Measurements from ENCODE around the gene RC3H2.
"Not testable (repeated sequence)": the region's sequence is repeated elsewhere in the genome, so short reads cannot be mapped to it uniquely, and the experiment has no call there.

Gene RC3H2

DNA sequence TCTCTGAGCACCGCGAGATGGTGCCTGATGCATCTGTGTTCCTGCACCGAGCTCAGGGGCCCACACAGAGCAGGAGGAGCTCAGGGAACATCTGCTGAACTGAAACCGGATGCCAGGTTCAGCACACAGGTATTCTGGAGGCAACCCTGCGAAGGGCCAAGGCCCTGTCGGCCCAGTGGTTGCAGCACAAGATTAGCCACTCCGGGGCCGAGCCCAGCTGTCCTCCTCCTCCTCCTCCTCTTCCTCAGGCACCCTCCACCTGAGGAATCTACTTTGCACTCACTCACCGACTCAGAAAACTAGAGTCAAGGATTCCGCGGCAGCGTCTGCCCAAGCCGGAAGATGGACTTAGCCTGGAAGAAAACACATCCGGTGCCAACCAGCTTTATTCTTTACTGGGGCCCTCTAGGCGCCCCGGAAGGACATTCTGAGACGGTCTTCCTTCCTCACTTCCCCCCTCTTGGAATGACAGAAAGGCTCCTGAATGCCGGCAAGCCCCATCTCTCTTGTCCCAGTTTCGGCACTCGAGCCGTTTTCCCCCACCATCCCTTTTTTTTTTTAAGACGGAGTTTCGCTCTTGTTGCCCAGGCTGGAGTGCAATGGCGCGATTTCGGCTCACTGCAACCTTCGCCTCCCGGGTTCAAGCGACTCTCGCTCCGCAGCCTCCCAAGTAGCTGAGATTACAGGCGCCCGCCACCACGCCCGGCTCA lies 8.0 kb upstream of the RC3H2 start, which contains the start of gene ZBTB6:
Gene ZBTB6, minus strand, starts transcription at position 360 of the 710 bp plus-strand sequence. CDS start 1,251 bp downstream, outside the sequence.
- peak; percentile 89 for DNase-seq

DNA sequence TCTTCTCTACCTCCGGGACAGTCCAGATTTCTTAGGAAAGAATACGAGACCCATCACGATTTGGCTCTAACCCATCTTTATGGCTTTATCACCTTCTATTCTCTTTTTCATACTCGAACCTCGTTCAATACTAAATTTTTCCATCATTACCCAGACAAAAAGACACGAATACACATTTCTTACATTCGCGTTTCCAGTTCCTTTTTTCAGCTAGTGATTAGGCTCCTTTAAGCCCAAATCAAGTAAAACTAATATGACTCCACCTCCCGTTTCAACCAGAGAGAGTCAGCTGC lies 7.5 kb upstream of the RC3H2 start:
- DNase-seq = no peak

DNA sequence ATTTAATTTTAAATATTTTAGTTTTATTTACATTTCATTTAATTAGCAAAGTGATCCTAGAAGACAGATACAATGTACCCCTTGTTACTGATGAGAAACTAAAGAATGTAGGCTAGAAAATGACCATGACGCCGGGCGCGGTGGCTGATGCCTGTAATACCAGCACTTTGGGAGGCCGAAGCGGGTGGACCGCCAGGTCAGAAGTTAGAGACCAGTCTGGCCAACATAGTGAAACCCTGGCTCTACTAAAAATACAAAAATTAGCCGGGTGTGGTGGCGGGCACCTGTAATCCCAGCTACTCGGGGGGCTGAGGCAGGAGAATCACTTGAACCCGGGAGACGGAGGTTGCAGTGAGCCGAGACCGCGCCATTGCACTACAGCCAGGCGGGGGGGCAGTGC lies 963 bp upstream of the RC3H2 start:
- DNase-seq = not testable (repeated sequence)

DNA sequence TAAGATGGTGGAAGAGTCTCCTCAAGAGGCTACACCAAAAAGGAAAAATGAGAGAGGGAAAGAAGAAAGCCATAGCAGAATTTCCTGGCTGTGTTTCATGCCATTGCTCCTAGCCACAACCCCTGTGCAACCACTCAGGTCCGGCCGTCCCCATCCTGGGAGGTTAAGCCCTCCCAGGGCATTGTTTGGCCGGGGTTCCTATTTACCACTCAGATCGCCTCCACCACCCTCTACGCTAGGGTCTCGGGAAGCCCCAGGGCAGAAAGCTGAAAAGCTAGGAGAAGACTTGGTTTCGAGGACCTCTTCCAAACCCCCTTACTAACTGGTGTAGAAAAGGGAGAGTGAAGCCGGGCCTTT lies 715 bp downstream of the RC3H2 start:
- peak; percentile 56 for DNase-seq

DNA sequence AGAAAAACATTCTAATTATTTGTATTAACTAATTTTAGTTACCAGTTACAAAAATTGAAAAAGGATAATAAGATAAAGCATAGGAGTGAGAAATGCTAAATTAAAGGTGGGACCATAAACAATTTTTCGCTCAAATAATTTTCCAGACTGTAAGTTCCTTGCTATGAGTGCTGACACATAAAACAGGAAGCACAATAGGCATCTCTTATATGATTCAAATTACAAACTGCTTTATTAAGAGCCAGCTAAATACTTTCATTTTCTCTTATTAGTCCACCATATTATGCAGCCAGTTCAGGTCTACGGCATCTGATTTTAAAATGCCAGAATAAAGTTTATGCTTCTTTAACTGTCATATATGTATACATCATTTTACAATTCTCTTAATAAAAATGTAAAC lies 4.4 kb downstream of the RC3H2 start:
- DNase-seq = peak; percentile 29

DNA sequence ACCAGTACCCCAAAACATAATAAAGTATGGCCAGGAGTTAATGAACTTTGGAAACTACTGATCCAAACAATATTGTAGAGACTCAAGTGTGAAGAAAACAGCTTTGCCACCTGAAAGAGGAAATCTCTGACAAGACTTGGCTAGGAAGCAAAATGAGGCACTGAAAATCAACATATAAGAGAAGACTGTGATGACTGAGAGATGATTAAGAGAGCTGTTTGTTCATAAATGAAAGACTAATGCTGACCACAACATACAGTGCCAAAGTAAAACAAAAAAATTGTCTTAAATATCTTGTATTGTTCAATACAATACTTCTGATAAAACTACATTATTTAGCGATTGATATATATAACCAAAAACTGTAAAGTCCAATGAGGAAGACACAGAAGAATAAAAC lies 7.2 kb downstream of the RC3H2 start:
- DNase-seq = peak; percentile 9

DNA sequence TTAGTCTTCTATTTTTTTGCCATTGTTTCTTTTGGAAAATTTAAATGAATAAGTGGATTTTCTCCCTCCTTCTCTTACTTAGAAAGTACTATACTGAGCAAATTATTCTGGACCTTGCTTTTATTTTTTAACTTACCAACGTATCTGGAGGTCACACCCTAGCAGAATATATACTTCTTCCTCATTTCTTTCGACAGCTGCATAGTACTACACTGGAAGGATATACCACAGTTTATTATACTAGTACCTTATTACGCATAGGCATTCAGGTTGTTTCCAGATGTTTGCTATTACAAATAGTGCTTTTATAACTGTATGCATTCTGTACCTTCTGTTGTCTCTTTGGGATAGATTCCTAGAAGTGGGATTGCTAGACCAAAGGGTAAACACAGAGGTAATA lies 16.7 kb downstream of the RC3H2 start:
- no peak for DNase-seq

DNA sequence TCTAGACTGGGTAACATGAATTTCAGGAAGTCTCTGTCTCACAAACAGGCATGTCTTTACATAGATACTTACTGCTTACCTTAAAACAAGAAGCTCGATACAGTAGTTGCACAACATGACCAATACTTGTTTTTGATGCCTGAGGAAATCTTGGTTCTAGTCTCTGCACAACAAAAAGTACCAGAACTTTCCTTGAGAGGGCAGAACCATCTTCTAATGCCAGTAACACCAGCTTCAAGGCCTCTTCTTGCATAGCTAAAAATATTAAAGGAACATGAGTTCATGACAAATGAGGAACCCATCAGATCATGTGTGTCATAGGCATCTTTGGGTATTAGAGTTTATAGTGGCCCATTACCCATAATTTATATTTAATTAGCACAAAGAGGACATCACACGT lies 22.0 kb downstream of the RC3H2 start:
- DNase-seq = no peak

DNA sequence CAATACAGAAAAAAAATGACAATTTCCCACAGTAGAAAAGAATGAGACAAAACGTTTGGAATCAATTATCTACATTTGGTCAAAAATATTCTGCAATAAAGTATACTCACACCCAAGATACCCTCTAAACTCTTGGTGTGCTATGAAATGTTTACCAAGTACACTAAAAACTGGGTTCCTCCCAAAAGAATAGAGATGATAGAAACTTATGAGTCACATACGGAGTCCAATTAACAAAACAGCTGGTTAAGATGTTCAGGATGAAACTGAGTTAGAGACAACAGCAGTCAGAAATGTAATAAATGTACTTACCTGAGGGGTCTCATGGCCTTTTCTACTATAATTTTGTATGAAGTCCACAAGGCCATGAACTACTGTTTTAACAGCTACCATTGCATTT lies 25.7 kb downstream of the RC3H2 start:
- no peak for DNase-seq

DNA sequence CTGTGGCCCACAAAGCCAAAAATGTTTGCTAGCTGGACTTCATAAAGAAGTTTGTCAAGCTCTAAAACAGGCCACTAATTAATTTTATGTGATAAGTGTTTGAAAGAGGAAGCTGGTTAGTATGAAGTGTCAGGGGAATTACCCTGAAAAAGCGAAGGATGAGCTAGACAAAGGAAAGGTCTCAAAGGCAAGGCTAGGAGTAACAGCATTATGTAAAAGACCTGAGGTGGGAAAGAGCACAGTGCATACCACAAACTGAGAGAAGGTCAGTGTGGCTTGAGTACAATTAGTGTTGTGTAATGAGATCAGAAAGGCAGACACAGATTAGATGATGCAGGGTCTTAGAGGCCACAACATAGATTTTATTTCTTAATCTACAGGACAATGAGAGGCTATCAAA lies 29.6 kb downstream of the RC3H2 start:
- DNase-seq = no peak

DNA sequence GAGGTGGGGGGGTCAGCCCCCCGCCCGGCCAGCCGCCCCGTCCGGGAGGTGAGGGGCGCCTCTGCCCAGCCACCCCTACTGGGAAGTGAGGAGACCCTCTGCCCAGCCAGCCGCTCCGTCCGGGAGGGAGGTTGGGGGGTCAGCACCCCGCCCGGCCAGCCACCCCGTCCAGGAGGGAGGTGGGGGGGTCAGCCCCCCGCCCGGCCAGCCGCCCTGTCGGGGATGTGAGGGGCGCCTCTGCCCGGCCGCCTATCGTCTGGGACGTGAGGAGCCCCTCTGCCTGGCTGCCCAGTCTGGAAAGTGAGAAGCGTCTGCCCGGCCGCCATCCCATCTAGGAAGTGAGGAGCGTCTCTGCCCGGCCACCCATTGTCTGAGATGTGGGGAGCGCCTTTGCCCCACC lies 37.9 kb downstream of the RC3H2 start:
- DNase-seq = not testable (repeated sequence)

DNA sequence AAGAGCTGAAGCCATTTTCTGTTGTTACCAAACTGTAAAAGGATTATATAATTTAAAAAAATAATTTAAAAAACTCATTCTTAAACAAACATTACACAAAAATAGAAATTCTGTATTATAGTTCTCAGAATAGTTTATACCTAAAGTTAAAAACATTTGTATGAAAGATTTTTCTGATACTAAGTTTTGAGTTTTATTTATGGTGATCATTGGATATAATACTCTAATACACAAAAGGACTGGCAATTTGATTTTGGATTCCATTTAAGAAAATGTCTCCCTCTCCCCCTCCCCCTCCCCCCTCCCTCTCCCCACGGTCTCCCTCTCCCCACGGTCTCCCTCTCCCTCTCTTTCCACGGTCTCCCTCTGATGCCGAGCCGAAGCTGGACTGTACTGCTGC lies 39.1 kb downstream of the RC3H2 start:
- DNase-seq = no peak

DNA sequence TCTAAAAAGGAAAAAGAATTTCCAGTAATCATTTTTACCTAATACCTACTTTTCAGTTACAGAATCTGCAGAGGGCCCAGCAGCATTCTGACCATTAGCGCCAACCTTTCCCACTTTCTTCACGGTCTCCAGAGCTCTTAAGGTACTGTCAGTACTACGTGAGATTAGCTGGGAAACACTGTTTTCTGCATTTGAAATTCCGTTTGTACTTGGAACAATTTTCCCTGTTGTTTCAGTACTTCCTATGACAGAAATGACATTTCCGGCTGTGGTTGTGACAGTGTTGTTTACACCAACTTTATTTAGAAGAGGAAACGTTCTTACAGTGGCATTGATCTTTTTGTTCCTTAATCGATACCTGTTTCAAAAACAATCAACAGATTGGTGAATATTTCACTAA lies 39.9 kb downstream of the RC3H2 start:
- DNase-seq = no peak

DNA sequence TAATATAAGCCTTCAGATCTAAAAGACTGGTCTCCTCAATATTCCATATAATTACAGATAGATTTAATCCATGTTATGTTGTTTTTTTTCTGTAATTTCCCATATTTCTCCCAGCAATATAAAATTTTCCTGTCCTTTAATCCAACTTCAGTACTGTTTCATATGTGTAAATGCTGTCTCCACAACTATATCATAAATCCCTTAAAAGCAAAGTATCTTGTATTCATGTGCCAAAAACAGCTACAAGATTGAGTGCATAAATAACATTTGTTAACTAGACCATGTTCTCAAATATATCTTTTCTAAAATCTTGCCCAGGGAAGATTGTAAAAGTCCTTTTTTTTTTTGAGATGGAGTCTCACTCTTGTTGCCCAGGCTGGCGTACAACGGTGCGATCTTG lies 41.8 kb downstream of the RC3H2 start:
- DNase-seq = no peak

DNA sequence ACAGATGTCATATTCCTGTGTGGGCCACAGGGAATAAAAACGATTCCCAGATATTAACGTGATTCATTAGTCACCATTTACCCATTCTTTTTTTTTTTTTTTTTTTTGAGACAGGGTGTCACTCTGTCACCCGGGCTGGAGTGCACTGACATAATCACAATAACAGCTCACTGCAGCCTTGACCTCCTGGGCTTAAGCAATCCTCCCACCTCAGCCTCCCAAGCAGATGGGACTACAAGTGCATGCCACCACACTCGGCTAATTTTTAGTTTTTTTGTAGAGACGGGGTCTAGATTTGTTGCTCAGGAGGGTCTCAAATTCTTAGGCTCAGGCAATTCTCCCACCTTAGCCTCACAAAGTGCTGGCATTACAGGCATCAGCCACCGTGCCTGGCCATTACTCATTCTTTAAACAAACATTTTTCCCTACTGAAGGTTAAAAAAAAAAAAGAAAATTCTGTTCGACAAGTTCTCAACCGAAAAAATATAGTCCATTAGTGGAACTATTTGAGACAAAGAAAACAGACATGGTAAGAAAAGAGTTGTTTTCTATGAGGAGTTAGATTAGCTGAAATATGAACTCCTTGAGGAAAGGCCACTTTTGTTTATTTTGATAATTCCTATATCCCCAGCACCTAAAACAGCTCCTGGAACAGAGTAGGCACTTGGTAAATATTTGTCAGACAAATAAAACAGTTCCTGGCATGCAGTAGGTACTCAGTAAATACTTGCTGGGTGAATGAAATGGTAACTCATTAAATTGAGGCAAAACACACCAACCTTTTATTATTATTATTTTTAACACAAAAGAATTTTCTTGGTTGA lies 44.6 kb downstream of the RC3H2 start:
- DNase-seq = no peak

DNA sequence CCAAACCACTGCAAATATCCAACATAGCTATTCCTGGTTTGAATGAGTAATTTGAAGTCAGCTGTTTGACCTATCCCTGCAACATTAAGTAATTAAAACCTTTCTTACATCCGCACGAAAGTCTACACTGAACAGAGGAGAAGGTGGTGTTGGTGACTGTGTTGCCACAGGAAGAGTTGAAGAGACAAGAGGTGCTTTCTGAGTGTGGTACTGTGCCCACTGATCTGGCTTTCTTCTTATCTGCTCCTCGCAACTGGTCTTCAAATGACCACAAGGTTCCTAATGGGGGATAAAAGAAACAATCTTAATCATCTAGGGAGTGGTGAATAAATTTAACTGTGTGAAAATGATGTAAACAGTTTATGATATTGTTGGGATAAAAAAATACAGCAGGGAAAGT lies 47.3 kb downstream of the RC3H2 start:
- DNase-seq = no peak

DNA sequence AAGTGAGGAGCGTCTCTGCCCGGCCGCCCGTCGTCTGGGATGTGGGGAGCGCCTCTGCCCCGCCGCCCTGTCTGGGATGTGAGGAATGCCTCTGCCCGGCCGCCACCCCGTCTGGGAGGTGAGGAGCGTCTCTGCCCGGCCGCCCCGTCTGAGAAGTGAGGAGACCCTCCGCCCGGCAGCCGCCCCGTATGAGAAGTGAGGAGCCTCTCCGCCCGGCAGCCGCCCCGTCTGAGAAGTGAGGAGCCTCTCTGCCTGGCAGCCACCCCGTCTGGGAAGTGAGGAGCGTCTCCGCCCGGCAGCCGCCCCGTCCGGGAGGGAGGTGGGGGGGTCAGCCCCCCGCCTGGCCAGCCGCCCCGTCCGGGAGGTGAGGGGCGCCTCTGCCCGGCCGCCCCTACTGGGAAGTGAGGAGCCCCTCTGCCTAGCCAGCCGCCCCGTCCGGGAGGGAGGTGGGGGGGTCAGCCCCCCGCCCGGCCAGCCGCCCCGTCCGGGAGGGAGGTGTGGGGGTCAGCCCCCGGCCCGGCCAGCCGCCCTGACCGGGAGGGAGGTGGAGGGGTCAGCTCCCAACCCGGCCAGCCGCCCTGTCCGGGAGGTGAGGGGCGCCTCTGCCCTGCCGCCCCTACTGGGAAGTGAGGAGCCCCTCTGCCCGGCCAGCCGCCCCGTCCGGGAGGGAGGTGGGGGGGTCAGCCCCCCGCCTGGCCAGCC lies 52.9 kb downstream of the RC3H2 start:
- DNase-seq = not testable (repeated sequence)

DNA sequence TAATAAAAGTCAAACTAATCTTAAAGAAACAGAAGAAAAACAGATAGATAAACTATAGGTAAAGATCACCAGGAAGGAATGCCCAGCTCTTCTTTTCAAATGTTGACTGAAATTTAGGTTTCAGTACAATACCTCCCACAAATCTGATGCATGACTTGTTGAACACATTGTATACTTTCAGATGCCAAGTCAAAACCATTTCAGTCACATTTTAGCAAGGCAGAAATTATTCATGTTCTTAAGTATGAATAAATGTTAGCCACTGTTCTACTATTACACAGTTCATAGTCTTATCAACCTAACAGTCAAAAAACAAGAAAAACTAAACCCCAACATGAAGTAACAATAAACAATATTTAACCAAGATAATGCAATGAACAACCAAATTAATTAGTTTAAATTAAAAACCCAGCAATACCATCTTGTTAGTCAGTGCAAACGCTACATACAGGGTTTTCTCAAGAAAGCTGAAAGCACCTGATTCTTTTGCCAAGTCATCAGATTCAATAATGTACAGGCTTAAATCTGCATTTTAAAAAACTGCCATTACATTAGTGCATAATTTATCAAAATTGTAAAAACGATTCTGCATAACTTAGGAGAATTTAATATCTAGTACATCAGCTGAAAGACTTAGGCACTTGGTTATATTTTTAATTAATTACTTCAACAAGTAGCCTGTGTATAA lies 56.8 kb downstream of the RC3H2 start:
- no peak for DNase-seq

DNA sequence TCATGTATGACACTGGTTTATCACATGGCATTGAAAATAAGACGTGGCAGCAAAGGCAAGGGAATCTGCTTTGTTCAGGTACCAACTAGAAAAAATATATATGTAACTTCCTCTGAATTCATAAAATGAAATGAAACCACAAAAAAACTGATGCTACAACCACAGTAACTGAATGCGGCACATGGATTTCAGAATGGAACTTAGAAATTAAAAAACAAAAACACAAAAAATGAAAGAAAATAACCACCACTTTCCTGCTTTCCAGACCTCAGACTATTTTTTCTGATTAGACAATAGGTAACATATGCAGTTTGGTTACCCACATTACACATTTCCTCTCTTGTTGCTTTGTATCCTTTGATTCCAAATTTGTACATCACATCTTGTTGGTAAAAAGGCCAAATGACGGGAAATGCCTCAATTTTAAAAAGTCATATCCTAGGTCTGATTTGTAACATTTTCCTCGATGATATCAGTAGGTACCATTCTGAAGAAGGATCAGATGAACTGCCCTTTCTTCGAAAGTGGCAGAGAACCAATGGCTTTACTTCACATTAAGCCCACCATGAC lies 58.7 kb downstream of the RC3H2 start:
- no peak for DNase-seq

DNA sequence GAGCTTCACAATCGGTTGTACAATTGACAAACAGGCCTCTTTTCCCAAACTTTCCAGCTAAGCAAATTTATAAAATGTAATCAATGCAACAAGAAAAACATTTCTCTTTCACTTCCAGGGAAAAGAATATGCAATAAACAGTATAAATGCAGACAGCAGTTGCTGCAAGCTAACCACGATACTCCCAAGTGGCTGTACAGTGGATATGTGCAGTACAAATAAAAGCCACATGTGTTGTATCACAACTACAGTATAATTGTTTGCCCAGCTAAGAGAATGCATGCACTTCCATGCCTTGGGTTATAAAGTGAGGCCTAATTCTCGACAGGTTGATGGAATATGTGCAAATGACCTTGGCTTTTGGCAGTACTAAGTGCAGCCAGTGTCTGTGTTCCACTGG lies 60.0 kb downstream of the RC3H2 start:
- DNase-seq = no peak

DNA sequence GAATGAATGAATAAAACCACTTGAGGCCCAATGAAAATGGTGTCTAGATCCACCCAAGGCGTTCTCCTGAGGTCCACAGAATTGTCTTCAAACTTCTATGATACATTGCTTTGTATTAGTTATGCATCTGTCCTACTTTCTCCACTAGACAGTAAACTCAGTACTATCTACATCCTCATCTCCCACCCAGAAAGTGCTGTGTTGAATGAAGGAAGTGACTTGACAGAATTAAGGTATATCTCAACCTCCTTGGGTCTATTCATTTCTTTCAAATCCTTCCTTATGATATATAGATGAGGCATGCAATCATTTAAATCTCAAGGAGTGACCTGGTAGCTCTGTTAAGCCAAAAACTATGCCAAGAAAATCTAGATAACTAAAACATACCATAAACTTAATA lies 61.0 kb downstream of the RC3H2 start:
- no peak for DNase-seq

DNA sequence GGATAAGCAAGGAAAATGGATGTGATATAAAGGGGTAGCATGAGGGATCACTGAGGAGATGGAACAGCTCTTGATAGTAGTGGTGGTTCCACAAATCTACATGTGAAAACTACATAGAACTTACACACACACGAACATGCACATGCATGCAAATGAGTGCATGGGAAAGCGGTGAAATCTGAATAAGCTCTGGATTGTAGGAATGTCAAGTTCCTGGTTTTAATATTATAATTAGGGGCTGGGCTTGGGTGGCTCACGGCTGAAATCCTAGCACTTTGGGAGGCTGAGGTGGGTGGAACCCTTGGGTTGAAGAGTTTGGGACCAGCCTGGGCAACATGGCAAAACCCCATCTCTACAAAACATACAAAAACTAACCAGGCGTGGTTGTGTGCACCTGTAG lies 63.7 kb downstream of the RC3H2 start:
- DNase-seq = no peak

DNA sequence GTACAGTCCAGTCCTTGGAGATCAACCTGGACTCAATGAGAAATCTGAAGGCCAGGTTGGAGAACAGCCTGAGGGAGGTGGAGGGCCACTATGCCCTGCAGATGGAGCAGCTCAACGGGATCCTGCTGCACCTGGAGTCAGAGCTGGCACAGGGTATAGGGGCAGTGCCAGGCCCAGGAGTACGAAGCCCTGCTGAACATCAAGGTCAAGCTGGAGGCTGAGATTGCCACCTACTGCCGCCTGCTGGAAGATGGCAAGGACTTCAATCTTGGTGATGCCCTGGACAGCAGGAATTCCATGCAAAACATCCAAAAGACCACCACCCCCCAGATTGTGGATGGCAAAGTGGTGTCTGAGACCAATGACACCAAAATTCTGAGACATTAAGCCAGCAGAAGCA lies 66.7 kb downstream of the RC3H2 start:
- DNase-seq = not testable (repeated sequence)
